DOHH2 (cell line): Measurements from ENCODE around the gene ARL6IP5.

Experiments used
- EZH2phosphoT487 ChIP-seq: fragments of 200-600 bp; sonication (generic); IDR thresholded peaks from 2 replicates; pipeline ENCODE4 v1.6.1; 2017; ENCODE audit warnings: borderline replicate concordance, mild to moderate bottlenecking, antibody characterized with exemption, low read length, moderate library complexity, mixed read lengths
- TF ChIP-seq, protein P1 (sequence below): fragments of 200-600 bp; sonication (generic); IDR thresholded peaks from one replicate; pipeline ENCODE4 v1.5.1; 2014; ENCODE audit warnings: antibody characterized with exemption, mild to moderate bottlenecking, low read depth, low read length; ENCODE audit not compliant: poor library complexity, severe bottlenecking

DNA sequence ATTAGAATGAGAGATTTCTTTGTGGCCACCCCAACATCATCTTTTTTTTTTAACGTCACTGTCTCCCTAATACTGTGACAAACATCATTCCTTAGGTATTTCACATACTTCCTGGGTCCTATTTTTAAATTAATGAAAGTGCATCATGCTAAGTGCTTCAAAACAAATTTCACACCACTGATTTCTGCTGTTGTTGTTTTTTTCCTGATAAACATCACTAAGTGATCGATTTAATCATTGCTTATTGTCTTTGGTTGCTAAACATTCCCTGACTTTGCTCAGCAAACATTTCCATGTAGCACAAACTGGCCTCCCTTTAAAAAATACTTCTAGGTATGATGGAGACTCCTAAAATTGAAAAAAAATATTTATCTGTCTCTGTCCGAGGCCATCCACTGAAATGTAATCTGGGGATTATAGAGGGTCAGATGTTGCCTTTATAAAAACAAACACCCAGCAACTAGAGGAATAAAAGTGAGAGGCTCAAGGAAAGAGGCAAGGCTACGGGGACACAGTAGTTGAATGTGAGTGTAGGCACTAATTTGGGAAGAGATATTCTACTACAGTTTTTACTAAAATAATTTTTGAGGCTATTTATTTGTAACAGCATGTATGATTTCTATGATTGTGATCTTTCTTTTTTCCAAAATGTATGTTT lies 58.2 kb downstream of the ARL6IP5 start:
- TF ChIP-seq, protein P1, sequence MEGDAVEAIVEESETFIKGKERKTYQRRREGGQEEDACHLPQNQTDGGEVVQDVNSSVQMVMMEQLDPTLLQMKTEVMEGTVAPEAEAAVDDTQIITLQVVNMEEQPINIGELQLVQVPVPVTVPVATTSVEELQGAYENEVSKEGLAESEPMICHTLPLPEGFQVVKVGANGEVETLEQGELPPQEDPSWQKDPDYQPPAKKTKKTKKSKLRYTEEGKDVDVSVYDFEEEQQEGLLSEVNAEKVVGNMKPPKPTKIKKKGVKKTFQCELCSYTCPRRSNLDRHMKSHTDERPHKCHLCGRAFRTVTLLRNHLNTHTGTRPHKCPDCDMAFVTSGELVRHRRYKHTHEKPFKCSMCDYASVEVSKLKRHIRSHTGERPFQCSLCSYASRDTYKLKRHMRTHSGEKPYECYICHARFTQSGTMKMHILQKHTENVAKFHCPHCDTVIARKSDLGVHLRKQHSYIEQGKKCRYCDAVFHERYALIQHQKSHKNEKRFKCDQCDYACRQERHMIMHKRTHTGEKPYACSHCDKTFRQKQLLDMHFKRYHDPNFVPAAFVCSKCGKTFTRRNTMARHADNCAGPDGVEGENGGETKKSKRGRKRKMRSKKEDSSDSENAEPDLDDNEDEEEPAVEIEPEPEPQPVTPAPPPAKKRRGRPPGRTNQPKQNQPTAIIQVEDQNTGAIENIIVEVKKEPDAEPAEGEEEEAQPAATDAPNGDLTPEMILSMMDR: no peak
- no peak for TF ChIP-seq EZH2phosphoT487
